IMR-90 (cell line): ENCODE data around the gene ARL6IP6.

Experiments used
- BHLHE40 ChIP-seq: fragments of 150-350 bp; IDR thresholded peaks from 2 replicates; pipeline ENCODE4 v1.6.1; 2016; ENCODE audit warnings: mild to moderate bottlenecking, low read depth, low read length
- CHD1 ChIP-seq: IDR thresholded peaks from 2 replicates; pipeline ENCODE4 v1.6.1; 2012; ENCODE audit warnings: low read depth, low read length, improper control_type of control experiment
- ELK1 ChIP-seq: fragments of 150-350 bp; IDR thresholded peaks from 2 replicates; pipeline ENCODE4 v1.6.1; 2016; ENCODE audit warnings: low read depth, mild to moderate bottlenecking, low read length, moderate library complexity, borderline replicate concordance
- MAFK ChIP-seq: IDR thresholded peaks from 2 replicates; pipeline ENCODE4 v1.6.1; 2012; ENCODE audit warnings: low read depth, low read length, improper control_type of control experiment
- MXI1 ChIP-seq: IDR thresholded peaks from 2 replicates; pipeline ENCODE4 v1.6.1; 2012; ENCODE audit warnings: low read depth, mild to moderate bottlenecking, low read length, moderate library complexity, borderline replicate concordance
- POLR2A ChIP-seq: IDR thresholded peaks from 2 replicates; pipeline ENCODE4 v1.6.1; 2012; ENCODE audit warnings: mild to moderate bottlenecking, low read depth, low read length
- RAD21 ChIP-seq: IDR thresholded peaks from 2 replicates; pipeline ENCODE4 v1.6.1; 2012; ENCODE audit warnings: low read length, improper control_type of control experiment
- RCOR1 ChIP-seq: IDR thresholded peaks from 2 replicates; pipeline ENCODE4 v1.6.1; 2012; ENCODE audit warnings: mild to moderate bottlenecking, low read length, improper control_type of control experiment; ENCODE audit not compliant: insufficient replicate concordance
- RFX5 ChIP-seq: IDR thresholded peaks from 2 replicates; pipeline ENCODE4 v1.8.0; 2012; ENCODE audit warnings: low read depth, mild to moderate bottlenecking, low read length, moderate library complexity
- TF ChIP-seq, protein P1 (sequence below): conservative IDR thresholded peaks from 2 replicates; pipeline ENCODE4 v1.5.1; 2012; ENCODE audit warnings: mild to moderate bottlenecking, low read depth, low read length, improper control_type of control experiment
- TF ChIP-seq, protein P2 (sequence below): fragments of 150-350 bp; IDR thresholded peaks from 2 replicates; pipeline ENCODE4 v1.6.1; 2017; ENCODE audit warnings: mild to moderate bottlenecking, antibody characterized with exemption, low read length, low read depth

GRCh38 chr2:152796941-152797340 lies 78.5 kb downstream of the ARL6IP6 start:
- TF ChIP-seq RCOR1 (no peak), POLR2A (no peak), MXI1 (no peak), BHLHE40 (no peak), MAFK (no peak), ELK1 (no peak), RAD21 (no peak), CHD1 (no peak), RFX5 (no peak)
- TF ChIP-seq, protein P1, sequence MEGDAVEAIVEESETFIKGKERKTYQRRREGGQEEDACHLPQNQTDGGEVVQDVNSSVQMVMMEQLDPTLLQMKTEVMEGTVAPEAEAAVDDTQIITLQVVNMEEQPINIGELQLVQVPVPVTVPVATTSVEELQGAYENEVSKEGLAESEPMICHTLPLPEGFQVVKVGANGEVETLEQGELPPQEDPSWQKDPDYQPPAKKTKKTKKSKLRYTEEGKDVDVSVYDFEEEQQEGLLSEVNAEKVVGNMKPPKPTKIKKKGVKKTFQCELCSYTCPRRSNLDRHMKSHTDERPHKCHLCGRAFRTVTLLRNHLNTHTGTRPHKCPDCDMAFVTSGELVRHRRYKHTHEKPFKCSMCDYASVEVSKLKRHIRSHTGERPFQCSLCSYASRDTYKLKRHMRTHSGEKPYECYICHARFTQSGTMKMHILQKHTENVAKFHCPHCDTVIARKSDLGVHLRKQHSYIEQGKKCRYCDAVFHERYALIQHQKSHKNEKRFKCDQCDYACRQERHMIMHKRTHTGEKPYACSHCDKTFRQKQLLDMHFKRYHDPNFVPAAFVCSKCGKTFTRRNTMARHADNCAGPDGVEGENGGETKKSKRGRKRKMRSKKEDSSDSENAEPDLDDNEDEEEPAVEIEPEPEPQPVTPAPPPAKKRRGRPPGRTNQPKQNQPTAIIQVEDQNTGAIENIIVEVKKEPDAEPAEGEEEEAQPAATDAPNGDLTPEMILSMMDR = no peak
- TF ChIP-seq, protein P2, sequence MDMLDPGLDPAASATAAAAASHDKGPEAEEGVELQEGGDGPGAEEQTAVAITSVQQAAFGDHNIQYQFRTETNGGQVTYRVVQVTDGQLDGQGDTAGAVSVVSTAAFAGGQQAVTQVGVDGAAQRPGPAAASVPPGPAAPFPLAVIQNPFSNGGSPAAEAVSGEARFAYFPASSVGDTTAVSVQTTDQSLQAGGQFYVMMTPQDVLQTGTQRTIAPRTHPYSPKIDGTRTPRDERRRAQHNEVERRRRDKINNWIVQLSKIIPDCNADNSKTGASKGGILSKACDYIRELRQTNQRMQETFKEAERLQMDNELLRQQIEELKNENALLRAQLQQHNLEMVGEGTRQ = no peak
